ENCODE data around the gene SURF1.

The SURF1 gene

DNA sequence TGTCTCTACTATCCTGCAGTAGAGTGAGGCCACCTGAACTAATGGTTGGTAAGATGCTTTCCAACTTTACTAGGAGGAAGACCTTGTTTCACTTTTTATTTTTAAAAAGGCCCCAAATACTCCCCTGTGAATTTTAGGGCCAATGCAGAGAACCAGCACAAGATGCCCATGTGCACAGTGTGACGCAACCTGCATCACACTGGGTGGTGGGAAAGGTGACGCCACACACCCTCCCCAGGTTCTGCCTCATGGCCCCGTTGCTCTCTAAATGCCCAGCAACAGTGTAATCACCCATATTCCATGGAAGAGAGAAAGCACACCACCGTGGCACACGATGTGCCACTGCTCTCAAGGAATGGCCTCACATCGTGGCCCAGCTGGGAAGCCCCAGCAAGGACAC is 13.1 kb upstream of the SURF1 start:
- Histone ChIP-seq H4K20me1 (ENCODE audit: insufficient read depth, low read length) (no peaks in the 10 kb centered on the region), H3K4me3 (ENCODE audit: low read depth, low read length, poor library complexity, severe bottlenecking) (no peak overlapping the region), H3K79me2 (ENCODE audit: insufficient read depth, low read length) (peaks cover 16% of the 10 kb centered on the region), H3K36me3 (ENCODE audit: insufficient read depth, low read length) (peaks cover 46% of the 10 kb centered on the region), H3K27ac (ENCODE audit: low read depth, low read length, poor library complexity, severe bottlenecking) (no peak overlapping the region), H3K9ac (ENCODE audit: low read length) (no peak overlapping the region), H3K4me1 (ENCODE audit: insufficient read depth, low read length, severe bottlenecking) (peaks cover 30% of the 10 kb centered on the region), H2AFZ (ENCODE audit: low read length) (no peak overlapping the region), H3K9me2 (ENCODE audit: low read depth, low read length) (no peaks in the 10 kb centered on the region), H3K4me2 (ENCODE audit: low read length) (no peak overlapping the region), H3F3A (ENCODE audit: insufficient read depth, low read length) (no peaks in the 10 kb centered on the region), H3K9me3 (ENCODE audit: low read length) (no peaks in the 10 kb centered on the region), H3K27me3 (ENCODE audit: insufficient read depth, low read length) (no peaks in the 10 kb centered on the region)
- TF ChIP-seq CTCF (IDR thresholded peaks at IDR 0.05; ENCODE audit: low read length) (no peak), EZH2 (IDR thresholded peaks at IDR 0.05; ENCODE audit: borderline replicate concordance, low read length) (no peak)

GRCh38 chr9:133368249-133368881 is 12.1 kb upstream of the SURF1 start:
- no peaks in the 10 kb centered on the region for H3F3A ChIP-seq (ENCODE audit: insufficient read depth, low read length)
- no peak overlapping the region for H2AFZ ChIP-seq (ENCODE audit: low read length)
- no peak overlapping the region for H3K4me2 ChIP-seq (ENCODE audit: low read length)
- H3K4me3 ChIP-seq (ENCODE audit: low read depth, low read length, poor library complexity, severe bottlenecking), result no peak overlapping the region
- H3K4me1 ChIP-seq (ENCODE audit: insufficient read depth, low read length, severe bottlenecking), result peaks cover 29% of the 10 kb centered on the region
- H3K9me2 ChIP-seq (ENCODE audit: low read depth, low read length), result no peaks in the 10 kb centered on the region
- peaks cover 55% of the 10 kb centered on the region for H3K36me3 ChIP-seq (ENCODE audit: insufficient read depth, low read length)
- TF ChIP-seq CTCF (IDR thresholded peaks at IDR 0.05; ENCODE audit: low read length), result no peak
- TF ChIP-seq EZH2 (IDR thresholded peaks at IDR 0.05; ENCODE audit: borderline replicate concordance, low read length), result no peak
- no peak overlapping the region for H3K9ac ChIP-seq (ENCODE audit: low read length)
- H3K27me3 ChIP-seq (ENCODE audit: insufficient read depth, low read length), result no peaks in the 10 kb centered on the region
- H3K79me2 ChIP-seq (ENCODE audit: insufficient read depth, low read length), result peaks cover 13% of the 10 kb centered on the region
- H4K20me1 ChIP-seq (ENCODE audit: insufficient read depth, low read length), result no peaks in the 10 kb centered on the region
- no peaks in the 10 kb centered on the region for H3K9me3 ChIP-seq (ENCODE audit: low read length)
- no peak overlapping the region for H3K27ac ChIP-seq (ENCODE audit: low read depth, low read length, poor library complexity, severe bottlenecking)

DNA sequence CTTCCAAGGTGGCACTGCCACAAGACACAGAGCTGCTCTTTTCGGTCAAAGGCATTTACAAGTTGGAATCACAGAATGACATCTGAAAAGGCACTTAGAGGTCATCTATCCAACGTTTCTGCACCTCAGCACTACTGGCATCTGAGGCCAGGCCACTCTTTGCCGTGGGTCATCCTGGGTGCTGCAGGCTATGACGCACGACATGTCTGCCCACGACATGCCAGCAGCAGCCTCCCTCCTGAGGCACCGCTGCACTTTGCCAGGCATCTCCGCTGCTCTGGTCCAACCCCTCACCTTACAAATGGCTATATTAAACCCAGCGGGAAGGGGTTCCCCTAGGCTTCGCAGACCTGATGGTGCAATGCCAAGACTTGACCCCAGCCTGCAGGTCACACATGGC is 11.5 kb upstream of the SURF1 start:
- Histone ChIP-seq H3F3A (ENCODE audit: insufficient read depth, low read length) (no peaks in the 10 kb centered on the region), H3K9me2 (ENCODE audit: low read depth, low read length) (no peaks in the 10 kb centered on the region), H3K27me3 (ENCODE audit: insufficient read depth, low read length) (no peaks in the 10 kb centered on the region), H3K9me3 (ENCODE audit: low read length) (no peaks in the 10 kb centered on the region), H3K4me2 (ENCODE audit: low read length) (no peak overlapping the region), H3K27ac (ENCODE audit: low read depth, low read length, poor library complexity, severe bottlenecking) (no peak overlapping the region), H3K36me3 (ENCODE audit: insufficient read depth, low read length) (peaks cover 56% of the 10 kb centered on the region), H4K20me1 (ENCODE audit: insufficient read depth, low read length) (no peaks in the 10 kb centered on the region), H2AFZ (ENCODE audit: low read length) (no peak overlapping the region), H3K9ac (ENCODE audit: low read length) (no peak overlapping the region), H3K4me3 (ENCODE audit: low read depth, low read length, poor library complexity, severe bottlenecking) (no peak overlapping the region), H3K4me1 (ENCODE audit: insufficient read depth, low read length, severe bottlenecking) (peaks cover 27% of the 10 kb centered on the region), H3K79me2 (ENCODE audit: insufficient read depth, low read length) (peaks cover 13% of the 10 kb centered on the region)
- TF ChIP-seq EZH2 (IDR thresholded peaks at IDR 0.05; ENCODE audit: borderline replicate concordance, low read length) (no peak), CTCF (IDR thresholded peaks at IDR 0.05; ENCODE audit: low read length) (no peak)

Measured in OCI-LY1 (cell line).